Testis (tissue), 3 donors: Measurements from ENCODE around the gene PIGU. TPM values are rescaled to one million over a fixed set of nuclear protein-coding genes. Genes with fewer than 3 reads are reported as not detected.
"Not testable (repeated sequence)": the region's sequence is repeated elsewhere in the genome, so short reads cannot be mapped to it uniquely, and the experiment has no call there.

ENCODE experiments used
- DNase-seq: peaks from one replicate; pipeline ENCODE4 v3.0.0-alpha.2; 2019
- H3K27ac ChIP-seq, 2 donors: fragments of 200-600 bp; sonication (generic); one replicate each; pipeline ENCODE4 v1.5.1; 2019
- H3K27me3 ChIP-seq: fragments of 200-600 bp; sonication (generic); one replicate; pipeline ENCODE4 v1.5.1; 2019
- H3K36me3 ChIP-seq: fragments of 200-600 bp; sonication (generic); one replicate; pipeline ENCODE4 v1.5.1; 2017; ENCODE audit warnings: low read depth; ENCODE audit errors: missing control alignments
- H3K4me1 ChIP-seq: fragments of 200-600 bp; sonication (generic); one replicate; pipeline ENCODE4 v1.5.1; 2019
- H3K4me3 ChIP-seq, 2 donors: fragments of 200-600 bp; sonication (generic); one replicate each; pipeline ENCODE4 v1.5.1; 2017 to 2019
- H3K9me3 ChIP-seq: fragments of 200-600 bp; sonication (generic); one replicate; pipeline ENCODE4 v1.5.1; 2017
- CTCF ChIP-seq, 3 experiments: fragments of 450-650 bp in 2 of 3; fragments of 200-600 bp in 1 of 3; sonication (generic) in 1 of 3; IDR thresholded peaks; one replicate each; pipeline ENCODE4 v1.5.1; 2016 to 2019; ENCODE audit warnings: antibody characterized with exemption in 3 of 3, mild to moderate bottlenecking in 2 of 3, moderate library complexity in 1 of 3
- POLR2A ChIP-seq: fragments of 450-650 bp; IDR thresholded peaks from one replicate; pipeline ENCODE4 v1.6.1; 2017; ENCODE audit warnings: antibody characterized with exemption, mild to moderate bottlenecking, moderate library complexity
- WGBS, 2 donors: methylation state at CpG; one replicate each; pipeline ENCODE4 v1.1.5; 2018; 5-methylcytosine and 5-hydroxymethylcytosine counted together
- intact Hi-C: fragments of 100-400 bp; cut with DNase I; formaldehyde crosslinking; loops from one replicate; pipeline ENCODE4 v1.15.1; 2023; ENCODE audit warnings: low total_unique reads
- polyA plus RNA-seq: library from polyadenylated mRNA; stranded (reverse); fragments of 350-450 nt; fragmentation: Illumina TruSeq; extraction: RNeasy Lipid Tissue Mini Kit (QIAGEN cat#74804); gene quantifications from one replicate; pipeline ENCODE4 v1.2.3, GENCODE V29; 2014; ENCODE audit warnings: low read depth, low replicate concordance; ENCODE audit not compliant: insufficient read depth
- total RNA-seq, 2 donors: library from RNA; depleted of rRNA; stranded (reverse); fragments of >200 nt; gene quantifications; one replicate each; pipeline ENCODE4 v1.2.3, GENCODE V29; 2016

The PIGU gene
- total and polyA plus RNA-seq, 3 donors from 2014 or later = 35.0 to 48.9 (median 35.7) TPM

- intact Hi-C loops = no loop called here
- DNase-seq = no peak
- 85 to 96% methylated on average over 7 of the region's 7 CpGs for WGBS, 2 donors
Measured at GRCh38 chr20:34525342-34525708, 151.6 kb downstream of the PIGU start.

GRCh38 chr20:34524426-34524825, 152.5 kb downstream of the PIGU start:
- Histone ChIP-seq H3K27me3 (no peaks in the 10 kb centered on the region), H3K36me3 (no peaks in the 10 kb centered on the region), H3K4me3 (no peak overlapping the region), H3K27ac (no peak overlapping the region), H3K9me3 (no peaks in the 10 kb centered on the region), H3K4me1 (peaks cover 33% of the 10 kb centered on the region)
- no peak for TF ChIP-seq POLR2A
- intact Hi-C loops = no loop called here
- 86 to 89% methylated on average over 11 of the region's 11 CpGs for WGBS, 2 donors
- DNase-seq = no peak

More at GRCh38 chr20:34525342-34525708, 151.6 kb downstream of the PIGU start:
- Histone ChIP-seq H3K27ac (peak overlapping the region; percentile 52 to 78), H3K36me3 (no peaks in the 10 kb centered on the region), H3K4me3 (no peak overlapping the region), H3K4me1 (peaks cover 42% of the 10 kb centered on the region), H3K27me3 (no peaks in the 10 kb centered on the region), H3K9me3 (no peaks in the 10 kb centered on the region)
- TF ChIP-seq POLR2A (no peak), CTCF (IDR thresholded peaks at IDR 0.05) (no peak)

GRCh38 chr20:34522969-34523871, 153.7 kb downstream of the PIGU start:
- peaks cover 27% of the 10 kb centered on the region for H3K4me1 ChIP-seq
- 54 to 58% methylated on average over 17 of the region's 17 CpGs for WGBS, 2 donors

GRCh38 chr20:34519841-34520240, 157.1 kb downstream of the PIGU start:
- DNase-seq, intact Hi-C loops, H3K4me1 ChIP-seq, H3K36me3 ChIP-seq, H3K9me3 ChIP-seq, H3K4me3 ChIP-seq, H3K27me3 ChIP-seq, H3K27ac ChIP-seq: not testable (repeated sequence)
- WGBS, 2 donors = 88 to 90% methylated on average over 10 of the region's 10 CpGs

More at GRCh38 chr20:34522969-34523871, 153.7 kb downstream of the PIGU start:
- H3K27me3 ChIP-seq = no peaks in the 10 kb centered on the region
- no peaks in the 10 kb centered on the region for H3K36me3 ChIP-seq
- intact Hi-C loops = no loop called here
- H3K9me3 ChIP-seq = no peaks in the 10 kb centered on the region
- peak; percentile 20 to 41 (median 25) for TF ChIP-seq CTCF (IDR thresholded peaks at IDR 0.05)
- no peak for TF ChIP-seq POLR2A
- no peak overlapping the region for H3K4me3 ChIP-seq
- H3K27ac ChIP-seq = peak overlapping the region in 1 of 2 donors; percentile 50
- peak; percentile 68 for DNase-seq

DNA sequence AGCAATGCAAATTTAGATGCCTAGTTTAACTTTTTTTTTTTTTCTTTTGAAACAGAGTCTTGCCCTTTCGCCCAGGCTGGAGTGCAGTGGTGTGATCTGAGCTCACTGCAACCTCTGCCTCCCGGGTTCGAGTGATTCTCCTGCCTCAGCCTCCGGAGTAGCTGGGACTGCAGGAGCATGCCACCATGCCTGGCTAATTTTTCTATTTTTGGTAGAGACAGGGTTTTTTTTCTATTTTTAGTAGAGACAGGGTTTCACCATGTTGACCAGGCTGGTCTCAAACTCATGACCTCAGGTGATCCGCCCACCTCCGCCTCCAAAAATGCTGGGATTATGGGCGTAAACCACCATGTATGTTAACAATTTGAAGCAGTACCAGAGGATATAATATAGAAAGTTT, 158.0 kb downstream of the PIGU start:
- intact Hi-C loops, H3K4me1 ChIP-seq, DNase-seq, H3K9me3 ChIP-seq, H3K36me3 ChIP-seq, H3K27me3 ChIP-seq, H3K27ac ChIP-seq, H3K4me3 ChIP-seq: not testable (repeated sequence)
- 89 to 92% methylated on average over 6 to 7 of the region's 7 CpGs for WGBS, 2 donors

DNA sequence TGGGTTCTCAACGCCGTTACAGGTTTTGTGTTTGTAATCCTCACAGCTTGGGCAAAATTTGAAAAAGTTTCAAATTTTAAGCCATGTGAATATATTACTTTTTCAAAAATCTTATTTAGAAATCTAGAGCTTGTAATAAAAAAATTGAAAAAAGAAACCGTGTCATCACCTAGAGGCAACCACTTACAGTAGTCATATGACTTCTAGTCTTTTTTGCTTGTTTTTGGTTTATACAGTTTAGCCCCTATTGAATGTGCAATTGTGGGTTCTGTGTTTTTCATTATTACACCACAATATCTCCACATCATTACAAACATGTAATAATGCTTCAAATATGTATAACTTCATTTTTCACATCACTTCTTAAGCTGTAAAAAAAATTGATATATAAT, 159.8 kb downstream of the PIGU start:
- WGBS, 2 donors = 0 to 1% methylated on average over 3 of the region's 3 CpGs

More for the DNA sequence above, 159.8 kb downstream of the PIGU start:
- no peak for DNase-seq
- no peaks in the 10 kb centered on the region for H3K9me3 ChIP-seq
- H3K36me3 ChIP-seq = no peaks in the 10 kb centered on the region
- TF ChIP-seq CTCF (IDR thresholded peaks at IDR 0.05) (no peak), POLR2A (no peak)
- no peaks in the 10 kb centered on the region for H3K4me1 ChIP-seq
- intact Hi-C loops = no loop called here
- peak overlapping the region; percentile 77 to 84 for H3K4me3 ChIP-seq
- H3K27me3 ChIP-seq = no peaks in the 10 kb centered on the region
- peak overlapping the region; percentile 95 to 97 for H3K27ac ChIP-seq
